Karpas-422 (cell line): ENCODE data around the gene PRRT1. TPM values are rescaled to one million over a fixed set of nuclear protein-coding genes. Genes with fewer than 3 reads are reported as not detected.
A peak's percentile ranks its signal among the peaks of the same experiment; 100 is the strongest.
"Not testable (repeated sequence)": the region's sequence is repeated elsewhere in the genome, so short reads cannot be mapped to it uniquely, and the experiment has no call there.

Experiments
- DNase-seq: peaks from one replicate; pipeline ENCODE4 v3.0.0-alpha.2; 2015
- H2AFZ ChIP-seq: fragments of 200-600 bp; sonication (generic); 2 replicates; pipeline ENCODE4 v1.6.1; 2014; ENCODE audit warnings: antibody characterized with exemption, low read length, mixed read lengths
- H3K27ac ChIP-seq: fragments of 200-600 bp; sonication (generic); 2 replicates; pipeline ENCODE4 v1.5.1; 2014; ENCODE audit warnings: mild to moderate bottlenecking, low read length, moderate library complexity
- H3K27me3 ChIP-seq: fragments of 200-600 bp; sonication (generic); 2 replicates; pipeline ENCODE4 v1.6.1; 2014; ENCODE audit warnings: low read length, mixed read lengths
- H3K36me3 ChIP-seq: fragments of 200-600 bp; sonication (generic); 2 replicates; pipeline ENCODE4 v1.6.1; 2014; ENCODE audit warnings: low read length, mixed read lengths; ENCODE audit not compliant: insufficient read depth
- H3K4me1 ChIP-seq: fragments of 200-600 bp; sonication (generic); 2 replicates; pipeline ENCODE4 v1.6.1; 2014; ENCODE audit warnings: mild to moderate bottlenecking, low read length, mixed read lengths
- H3K4me2 ChIP-seq: fragments of 200-600 bp; sonication (generic); 2 replicates; pipeline ENCODE4 v1.6.1; 2014; ENCODE audit warnings: low read length, low read depth, mild to moderate bottlenecking; ENCODE audit not compliant: poor library complexity, severe bottlenecking
- H3K4me3 ChIP-seq: fragments of 200-600 bp; sonication (generic); 2 replicates; pipeline ENCODE4 v1.5.1; 2014; ENCODE audit warnings: mild to moderate bottlenecking, antibody characterized with exemption, low read length, mixed read lengths
- H3K79me2 ChIP-seq: fragments of 200-600 bp; sonication (generic); 2 replicates; pipeline ENCODE4 v1.6.1; 2014; ENCODE audit warnings: mild to moderate bottlenecking, low read length, mixed read lengths
- H3K9ac ChIP-seq: fragments of 200-600 bp; sonication (generic); 2 replicates; pipeline ENCODE4 v1.6.0; 2014; ENCODE audit warnings: low read length
- H3K9me2 ChIP-seq: fragments of 200-600 bp; sonication (generic), shearing (Covaris generic); replicated peaks from 2 replicates; pipeline ENCODE4 v1.6.0; 2014; ENCODE audit warnings: mild to moderate bottlenecking, low read length, moderate library complexity; ENCODE audit not compliant: insufficient read depth
- H3K9me3 ChIP-seq: fragments of 300-700, 200-600 bp; sonication (generic); 2 replicates; pipeline ENCODE4 v1.6.1; 2014; ENCODE audit warnings: low read length, mixed read lengths
- H4K20me1 ChIP-seq: fragments of 200-600 bp; sonication (generic); 2 replicates; pipeline ENCODE4 v1.6.1; 2014; ENCODE audit warnings: mild to moderate bottlenecking, antibody characterized with exemption, low read length, low read depth; ENCODE audit not compliant: insufficient read depth
- total RNA-seq: library from RNA; depleted of rRNA; stranded (reverse); fragments of >200 nt; shearing (Covaris generic); gene quantifications from 2 replicates; pipeline ENCODE4 v1.2.3, GENCODE V29; 2014; ENCODE audit warnings: low replicate concordance

PRRT1 gene
- total RNA-seq, 1 experiment from 2014 or later, result 0.75 TPM

DNA sequence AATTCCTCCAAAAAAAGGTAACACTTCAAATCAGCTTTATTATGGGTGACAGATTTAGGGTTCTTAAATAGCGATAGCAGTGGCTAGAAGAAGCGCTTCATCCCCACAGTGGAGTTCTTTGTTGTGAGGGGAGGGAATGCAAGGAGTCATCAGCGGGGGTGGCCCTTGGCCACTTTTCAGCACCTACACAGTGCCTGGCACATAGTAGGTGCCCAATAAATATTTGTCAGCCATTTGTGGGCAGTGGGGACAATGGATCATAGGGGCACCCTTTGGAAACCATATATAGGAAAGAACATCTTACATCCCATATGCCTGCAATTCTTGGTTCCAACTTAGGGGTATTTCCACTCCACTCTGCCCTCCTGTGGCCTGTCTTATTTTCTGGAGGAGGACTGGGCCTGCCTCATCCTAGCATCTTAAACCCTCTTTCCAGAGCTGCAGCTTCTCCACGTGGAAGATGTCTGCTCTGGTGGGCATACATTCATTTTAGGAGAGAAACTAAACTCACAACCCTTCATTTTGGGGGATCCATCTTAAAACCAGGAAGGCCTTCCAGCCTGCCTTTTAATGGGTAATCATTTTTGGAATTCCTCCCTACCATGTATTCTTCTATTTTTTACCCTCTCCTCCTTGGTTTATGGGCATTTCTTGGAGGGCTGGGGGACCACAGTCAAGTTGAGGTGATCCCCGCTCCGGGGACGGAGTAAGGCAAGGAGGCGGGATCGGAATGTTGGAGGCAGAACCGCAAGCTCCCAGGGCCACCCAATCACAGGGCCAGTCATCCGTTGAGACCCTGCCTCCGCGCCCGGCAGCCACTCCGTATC, 43.3 kb upstream of the PRRT1 start:
- Histone ChIP-seq H3K4me2 (peak overlapping the region; percentile 100), H2AFZ (no peak overlapping the region), H3K79me2 (peaks cover 25% of the 10 kb centered on the region), H3K9ac (peak overlapping the region; percentile 98), H3K27ac (peak overlapping the region; percentile 81), H3K4me1 (peaks cover 61% of the 10 kb centered on the region), H3K9me3 (no peaks in the 10 kb centered on the region), H4K20me1 (no peaks in the 10 kb centered on the region), H3K27me3 (no peaks in the 10 kb centered on the region), H3K4me3 (peak overlapping the region; percentile 89), H3K9me2 (no peaks in the 10 kb centered on the region), H3K36me3 (no peaks in the 10 kb centered on the region)
- peak; percentile 81 for DNase-seq

- Histone ChIP-seq H2AFZ (no peak overlapping the region), H3K79me2 (peaks cover 28% of the 10 kb centered on the region), H3K4me1 (peaks cover 61% of the 10 kb centered on the region), H4K20me1 (no peaks in the 10 kb centered on the region), H3K9me3 (no peaks in the 10 kb centered on the region), H3K27me3 (no peaks in the 10 kb centered on the region), H3K4me2 (peak overlapping the region; percentile 100), H3K27ac (no peak overlapping the region), H3K4me3 (peak overlapping the region; percentile 89), H3K9ac (peak overlapping the region; percentile 98), H3K36me3 (no peaks in the 10 kb centered on the region), H3K9me2 (no peaks in the 10 kb centered on the region)
- DNase-seq, result no peak
Measured at GRCh38 chr6:32194388-32194787, 42.6 kb upstream of the PRRT1 start.

DNA sequence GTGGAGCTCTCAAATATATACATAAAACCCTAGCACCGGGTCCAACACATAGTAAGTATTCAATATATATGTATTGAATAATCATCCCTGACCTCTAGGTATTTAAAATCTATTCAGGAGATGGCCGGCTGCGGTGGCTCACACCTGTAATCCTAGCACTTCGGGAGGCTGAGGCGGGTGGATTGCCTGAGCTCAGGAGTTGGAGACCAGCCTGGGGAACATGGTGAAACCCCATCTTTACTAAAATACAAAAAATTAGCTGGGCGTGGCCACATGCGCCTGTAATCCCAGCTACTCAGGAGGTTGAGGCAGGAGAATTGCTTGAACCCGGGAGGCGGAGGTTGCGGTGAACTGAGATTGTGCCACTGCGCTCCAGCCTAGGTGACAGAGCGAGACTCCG, 41.4 kb upstream of the PRRT1 start:
- peaks cover 41% of the 10 kb centered on the region for H3K79me2 ChIP-seq
- not testable (repeated sequence) for H3K9me3 ChIP-seq, H3K27me3 ChIP-seq, H2AFZ ChIP-seq, H3K9me2 ChIP-seq, DNase-seq, H4K20me1 ChIP-seq, H3K36me3 ChIP-seq
- H3K9ac ChIP-seq, result peak overlapping the region; percentile 95
- peak overlapping the region; percentile 87 for H3K4me2 ChIP-seq
- H3K27ac ChIP-seq, result peak overlapping the region; percentile 87
- peak overlapping the region; percentile 82 for H3K4me3 ChIP-seq
- H3K4me1 ChIP-seq, result peaks cover 71% of the 10 kb centered on the region

DNA sequence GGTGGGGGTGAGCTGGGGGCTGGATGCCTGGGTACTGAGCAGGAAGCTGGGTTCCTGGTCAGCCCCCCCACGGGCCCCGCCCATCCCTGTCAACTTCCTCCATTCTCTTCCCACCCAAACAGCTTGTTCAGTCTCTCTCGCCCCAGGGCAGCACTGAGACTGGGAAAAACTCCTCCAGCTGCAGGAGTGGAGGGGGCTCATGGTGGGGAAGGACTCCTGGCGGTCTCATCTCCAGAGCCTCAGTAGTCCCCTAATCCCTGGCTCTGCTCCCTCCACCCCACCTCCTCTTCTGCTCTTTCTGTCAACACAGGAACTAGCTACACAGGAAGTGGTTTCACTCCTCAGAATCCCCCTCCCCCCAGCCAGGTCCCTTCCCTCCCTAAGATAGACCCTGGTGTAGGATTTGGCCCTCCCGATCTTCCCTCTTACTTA, 40.9 kb upstream of the PRRT1 start, which contains the start of gene GPSM3:
Gene GPSM3, minus strand, starts transcription at position 36 of the 432 bp plus-strand sequence. CDS start 130 bp downstream, outside the sequence.
- H4K20me1 ChIP-seq, result no peaks in the 10 kb centered on the region
- H3K4me1 ChIP-seq, result peaks cover 75% of the 10 kb centered on the region
- H3K27me3 ChIP-seq, result no peaks in the 10 kb centered on the region
- H3K4me2 ChIP-seq, result peak within 1 kb of the TSS; percentile 87
- H2AFZ ChIP-seq, result no peak within 1 kb of the TSS
- DNase-seq, result peak; percentile 78
- peak within 1 kb of the TSS; percentile 95 for H3K9ac ChIP-seq
- H3K4me3 ChIP-seq, result peak within 1 kb of the TSS; percentile 82
- H3K9me3 ChIP-seq, result no peaks in the 10 kb centered on the region
- peaks cover 42% of the 10 kb centered on the region for H3K79me2 ChIP-seq
- no peaks in the 10 kb centered on the region for H3K9me2 ChIP-seq
- H3K36me3 ChIP-seq, result no peaks in the 10 kb centered on the region
- peak within 1 kb of the TSS; percentile 87 for H3K27ac ChIP-seq

DNA sequence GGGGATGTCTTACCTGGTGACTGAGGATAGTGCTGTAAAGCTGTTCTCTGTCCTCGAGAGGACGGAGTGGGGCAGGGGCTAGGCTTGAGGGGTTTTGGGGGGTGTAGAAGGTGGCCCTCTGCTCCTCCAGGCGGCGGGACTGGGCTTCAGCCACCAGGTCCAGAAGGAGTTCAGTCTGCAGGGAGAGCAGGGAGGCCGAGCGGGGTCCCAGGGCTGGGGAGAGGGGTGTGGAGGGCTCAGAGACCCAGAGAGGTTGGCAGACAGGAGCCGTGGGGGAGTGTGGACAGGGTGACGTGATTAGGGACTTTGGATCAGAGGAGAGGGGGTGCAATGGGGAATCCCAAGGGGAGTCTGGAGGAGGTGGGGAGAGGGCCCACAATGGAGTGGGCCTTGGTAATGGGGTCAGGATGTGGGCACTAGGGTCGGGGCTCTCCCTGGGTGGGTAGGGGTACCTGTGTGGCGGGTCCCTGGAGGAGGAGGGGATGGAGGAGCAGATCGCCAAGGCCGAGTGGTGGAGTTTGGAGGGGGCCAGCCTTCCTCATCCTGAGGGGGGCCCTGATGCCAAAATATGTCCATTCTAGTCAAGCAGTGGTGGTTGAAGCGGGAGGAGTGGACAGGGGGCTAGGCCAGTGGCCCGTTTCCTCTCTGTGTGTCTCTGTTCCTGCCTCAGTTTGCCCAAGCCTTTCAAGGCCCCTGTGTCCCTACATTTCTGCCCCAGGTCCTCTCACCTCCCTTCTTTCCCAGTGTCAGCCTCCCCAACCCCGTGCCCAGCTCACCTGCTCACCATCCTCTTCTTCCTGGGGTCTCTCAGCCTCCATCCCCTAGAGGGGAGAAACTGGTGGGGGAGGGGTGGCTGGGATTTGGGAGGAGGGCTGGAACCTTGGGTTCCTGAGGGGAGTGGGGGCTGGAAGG, 40.2 kb upstream of the PRRT1 start:
- DNase-seq, result no peak
- Histone ChIP-seq H3K4me3 (peak overlapping the region; percentile 82), H4K20me1 (no peaks in the 10 kb centered on the region), H2AFZ (no peak overlapping the region), H3K4me1 (peaks cover 75% of the 10 kb centered on the region), H3K27me3 (no peaks in the 10 kb centered on the region), H3K79me2 (peaks cover 47% of the 10 kb centered on the region), H3K9me2 (no peaks in the 10 kb centered on the region), H3K36me3 (no peaks in the 10 kb centered on the region), H3K9me3 (no peaks in the 10 kb centered on the region), H3K4me2 (peak overlapping the region; percentile 87), H3K9ac (peak overlapping the region; percentile 95), H3K27ac (peak overlapping the region; percentile 87)

GRCh38 chr6:32190911-32191677, 39.4 kb upstream of the PRRT1 start:
- Histone ChIP-seq H4K20me1 (no peaks in the 10 kb centered on the region), H3K4me3 (peak overlapping the region; percentile 82), H3K79me2 (peaks cover 47% of the 10 kb centered on the region), H3K9me3 (no peaks in the 10 kb centered on the region), H3K9ac (peak overlapping the region; percentile 95), H2AFZ (no peak overlapping the region), H3K4me2 (peak overlapping the region; percentile 87), H3K9me2 (no peaks in the 10 kb centered on the region), H3K4me1 (peaks cover 75% of the 10 kb centered on the region), H3K27ac (peak overlapping the region; percentile 87), H3K27me3 (no peaks in the 10 kb centered on the region), H3K36me3 (no peaks in the 10 kb centered on the region)
- peak; percentile 42 for DNase-seq

GRCh38 chr6:32190054-32190851, 38.5 kb upstream of the PRRT1 start, which contains the start of gene PBX2:
TSS of gene PBX2 (minus strand) at chr6:32190202. CDS start at chr6:32189915, 287 bp downstream.
- Histone ChIP-seq H2AFZ (no peak within 1 kb of the TSS), H3K27ac (peak within 1 kb of the TSS; percentile 87), H4K20me1 (no peaks in the 10 kb centered on the region), H3K79me2 (peaks cover 47% of the 10 kb centered on the region), H3K4me3 (peak within 1 kb of the TSS; percentile 82), H3K9me3 (no peaks in the 10 kb centered on the region), H3K9ac (peak within 1 kb of the TSS; percentile 95), H3K4me2 (peak within 1 kb of the TSS; percentile 87), H3K9me2 (no peaks in the 10 kb centered on the region), H3K36me3 (0 out of 2 replicates have a peak, but pooled peaks cover 2% of the 10 kb centered on the region), H3K4me1 (peaks cover 80% of the 10 kb centered on the region), H3K27me3 (no peaks in the 10 kb centered on the region)
- peak; percentile 97 for DNase-seq
